Mesendoderm (in vitro differentiated cells): ENCODE measurements around the gene BTBD8.

Source experiments
- DNase-seq: peaks from one replicate; pipeline ENCODE4 v3.0.0; 2013
- H2AK5ac ChIP-seq: 2 replicates; pipeline ENCODE4 v1.6.1; 2013; ENCODE audit warnings: low read length, inconsistent platforms
- H2BK120ac ChIP-seq: 2 replicates; pipeline ENCODE4 v1.6.1; 2013; ENCODE audit warnings: low read depth, mild to moderate bottlenecking, low read length, moderate library complexity, mixed read lengths
- H2BK15ac ChIP-seq: replicated peaks from 2 replicates; pipeline ENCODE4 v1.6.1; 2013; ENCODE audit warnings: low read depth, mild to moderate bottlenecking, moderate library complexity
- H2BK5ac ChIP-seq: 2 replicates; pipeline ENCODE4 v1.6.1; 2013; ENCODE audit warnings: low read length, inconsistent platforms
- H3K18ac ChIP-seq: 2 replicates; pipeline ENCODE4 v1.6.1; 2013; ENCODE audit warnings: mild to moderate bottlenecking, low read length, mixed read lengths
- H3K23ac ChIP-seq: one replicate; pipeline ENCODE4 v1.6.1; 2013; ENCODE audit warnings: low read length
- H3K27ac ChIP-seq: 2 replicates; pipeline ENCODE4 v1.5.1; 2013; ENCODE audit warnings: low read depth, mild to moderate bottlenecking, inconsistent platforms, low read length, moderate library complexity
- H3K27me3 ChIP-seq: 2 replicates; pipeline ENCODE4 v1.6.1; 2013; ENCODE audit warnings: low read length, control low read depth, mild to moderate bottlenecking, inconsistent platforms; ENCODE audit not compliant: insufficient read depth, poor library complexity
- H3K36me3 ChIP-seq: 2 replicates; pipeline ENCODE4 v1.6.1; 2013; ENCODE audit warnings: low read length, inconsistent platforms; ENCODE audit not compliant: control insufficient read depth, insufficient read depth
- H3K4ac ChIP-seq: one replicate; pipeline ENCODE4 v1.6.1; 2013; ENCODE audit warnings: low read depth, mild to moderate bottlenecking, low read length, moderate library complexity
- H3K4me1 ChIP-seq: 2 replicates; pipeline ENCODE4 v1.6.1; 2013; ENCODE audit warnings: low read depth, low read length, inconsistent platforms; ENCODE audit not compliant: control insufficient read depth
- H3K4me2 ChIP-seq: 2 replicates; pipeline ENCODE4 v1.6.1; 2013; ENCODE audit warnings: low read length
- H3K4me3 ChIP-seq: 2 replicates; pipeline ENCODE4 v1.5.1; 2013; ENCODE audit warnings: mild to moderate bottlenecking, low read length
- H3K56ac ChIP-seq: one replicate; pipeline ENCODE4 v1.6.1; 2013; ENCODE audit warnings: low read length
- H3K79me1 ChIP-seq: 2 replicates; pipeline ENCODE4 v1.6.1; 2013; ENCODE audit warnings: low read length, inconsistent platforms
- H3K79me2 ChIP-seq: 2 replicates; pipeline ENCODE4 v1.6.1; 2013; ENCODE audit warnings: mild to moderate bottlenecking, low read length; ENCODE audit not compliant: control insufficient read depth, insufficient read depth
- H3K9ac ChIP-seq: 2 replicates; pipeline ENCODE4 v1.6.1; 2013; ENCODE audit warnings: low read length, inconsistent platforms
- H4K5ac ChIP-seq: one replicate; pipeline ENCODE4 v1.6.1; 2013; ENCODE audit warnings: low read length
- H4K8ac ChIP-seq: one replicate; pipeline ENCODE4 v1.6.1; 2013; ENCODE audit warnings: low read depth, mild to moderate bottlenecking, control low read depth, low read length, moderate library complexity
- WGBS: extraction: QIAGEN DNeasy Blood & Tissue Kit; methylation state at CpG from one replicate; pipeline ENCODE4 v1.1.7; 2013; ENCODE audit warnings: low lambda C conversion rate, missing lambda C conversion rate; ENCODE audit not compliant: insufficient coverage; ENCODE audit errors: extremely low coverage; 5-methylcytosine and 5-hydroxymethylcytosine counted together

BTBD8 gene

DNA sequence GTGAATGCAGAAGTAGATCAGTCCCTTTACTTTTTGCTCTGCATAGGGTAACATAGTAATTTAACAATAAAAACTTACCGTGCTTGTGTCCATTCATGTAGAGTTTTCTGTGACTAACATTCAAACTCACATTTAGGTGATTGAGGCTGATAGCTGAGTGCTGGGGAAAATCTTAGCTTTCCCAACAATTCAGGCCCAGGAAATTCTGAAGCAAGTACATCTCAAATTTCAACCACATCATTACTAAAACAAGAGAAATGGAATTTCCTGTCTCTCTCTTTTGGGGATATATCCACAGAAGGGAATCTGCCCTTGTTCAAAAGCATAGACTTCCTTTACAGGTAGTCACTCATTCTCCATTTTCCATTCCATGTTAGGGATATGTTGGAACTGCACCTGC is 104.5 kb downstream of the BTBD8 start:
- no peak overlapping the region for H3K4me2 ChIP-seq
- H2AK5ac ChIP-seq = no peak overlapping the region
- no peak overlapping the region for H3K23ac ChIP-seq
- H4K5ac ChIP-seq = no peak overlapping the region
- H2BK120ac ChIP-seq = no peak overlapping the region
- H3K18ac ChIP-seq = no peak overlapping the region
- no peak overlapping the region for H2BK15ac ChIP-seq
- H3K36me3 ChIP-seq = no peaks in the 10 kb centered on the region
- H3K79me1 ChIP-seq = no peaks in the 10 kb centered on the region
- H3K4ac ChIP-seq = no peak overlapping the region
- H3K9ac ChIP-seq = no peak overlapping the region
- H3K27me3 ChIP-seq = no peaks in the 10 kb centered on the region
- no peak overlapping the region for H2BK5ac ChIP-seq
- no peak overlapping the region for H3K4me3 ChIP-seq
- H4K8ac ChIP-seq = no peak overlapping the region
- no peak overlapping the region for H3K56ac ChIP-seq
- no peaks in the 10 kb centered on the region for H3K79me2 ChIP-seq
- WGBS = no CpG with 5 or more reads among the region's 1 CpG
- DNase-seq = no peak
- no peak overlapping the region for H3K27ac ChIP-seq
- H3K4me1 ChIP-seq = no peaks in the 10 kb centered on the region

DNA sequence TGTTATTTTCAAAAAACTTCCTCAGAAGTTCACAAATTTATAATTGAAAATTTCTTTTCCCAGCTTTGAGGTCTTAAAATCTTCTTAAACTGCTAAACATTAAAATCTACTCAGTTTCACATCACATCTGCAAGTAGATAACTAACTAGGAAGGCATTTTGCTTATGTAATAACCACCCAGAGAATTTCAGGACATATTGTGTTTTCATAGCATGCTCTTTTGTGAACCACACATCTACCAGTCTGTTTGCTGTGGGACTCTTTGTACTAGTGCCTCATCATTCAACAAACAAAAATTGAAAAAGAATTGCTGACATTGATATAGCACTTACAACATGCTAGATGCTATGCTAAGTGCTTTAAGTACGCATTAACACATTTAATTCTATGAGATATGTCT is 105.9 kb downstream of the BTBD8 start:
- H3K18ac ChIP-seq = no peak overlapping the region
- no CpG with 5 or more reads among the region's 1 CpG for WGBS

DNA sequence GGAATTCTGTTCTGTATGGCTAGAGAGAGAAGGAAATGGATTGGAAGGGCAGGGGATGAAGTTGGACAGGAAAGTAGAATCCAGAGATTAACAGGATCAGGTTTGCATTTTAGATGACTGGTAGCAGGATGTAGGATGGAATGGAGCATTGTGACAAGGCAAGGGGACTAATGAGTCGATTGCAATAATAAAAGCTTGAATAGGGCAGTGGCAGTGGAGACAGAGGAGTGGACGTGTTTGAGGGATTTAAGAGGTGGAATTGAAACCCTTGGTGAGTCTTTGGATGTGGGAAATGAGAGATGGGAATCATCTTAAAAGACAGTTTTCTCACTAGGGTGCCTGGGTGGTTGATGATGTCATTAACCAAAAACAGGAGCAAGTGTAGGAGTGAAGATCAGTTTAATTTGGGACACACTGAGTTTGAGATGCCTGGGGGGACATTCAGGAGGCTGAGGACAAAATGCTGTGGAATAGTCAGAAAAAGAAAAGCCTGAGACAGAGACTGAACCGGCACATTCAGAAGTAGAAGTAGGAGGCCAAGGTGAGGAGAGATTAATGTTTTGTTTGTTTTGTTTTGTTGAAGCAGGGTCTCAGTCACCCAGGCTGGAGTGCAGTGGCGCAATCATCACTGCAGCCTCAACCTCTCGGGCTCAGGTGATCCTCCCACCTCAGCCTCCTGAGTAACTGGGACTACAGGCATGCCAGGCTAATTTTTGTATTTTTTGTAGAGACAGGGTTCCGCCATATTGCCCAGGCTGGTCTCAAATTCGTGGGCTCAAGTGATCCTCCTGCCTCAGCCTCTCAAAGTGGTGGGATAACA is 108.5 kb downstream of the BTBD8 start:
- no peak for DNase-seq
- Histone ChIP-seq H3K4me2 (no peak overlapping the region), H3K27ac (no peak overlapping the region), H3K27me3 (no peaks in the 10 kb centered on the region), H4K5ac (no peak overlapping the region), H2BK15ac (no peak overlapping the region), H2BK120ac (no peak overlapping the region), H3K79me2 (no peaks in the 10 kb centered on the region), H3K4ac (no peak overlapping the region), H3K56ac (no peak overlapping the region), H3K36me3 (no peaks in the 10 kb centered on the region), H4K8ac (no peak overlapping the region), H3K4me3 (no peak overlapping the region), H2BK5ac (no peak overlapping the region), H3K79me1 (no peaks in the 10 kb centered on the region), H3K23ac (no peak overlapping the region), H2AK5ac (no peak overlapping the region), H3K4me1 (no peaks in the 10 kb centered on the region), H3K9ac (no peak overlapping the region), H3K18ac (no peak overlapping the region)
- WGBS = no CpG with 5 or more reads among the region's 7 CpGs

More for the DNA sequence above, 105.9 kb downstream of the BTBD8 start:
- no peak overlapping the region for H3K4ac ChIP-seq
- no peak overlapping the region for H2BK5ac ChIP-seq
- no peak overlapping the region for H3K9ac ChIP-seq
- no peak overlapping the region for H3K4me3 ChIP-seq
- no peak for DNase-seq
- H2BK15ac ChIP-seq = no peak overlapping the region
- H2BK120ac ChIP-seq = no peak overlapping the region
- H3K27me3 ChIP-seq = no peaks in the 10 kb centered on the region
- H4K8ac ChIP-seq = no peak overlapping the region
- no peak overlapping the region for H3K4me2 ChIP-seq
- H3K79me1 ChIP-seq = no peaks in the 10 kb centered on the region
- no peaks in the 10 kb centered on the region for H3K36me3 ChIP-seq
- no peaks in the 10 kb centered on the region for H3K79me2 ChIP-seq
- H3K23ac ChIP-seq = no peak overlapping the region
- no peak overlapping the region for H3K56ac ChIP-seq
- no peak overlapping the region for H4K5ac ChIP-seq
- H3K27ac ChIP-seq = no peak overlapping the region
- H3K4me1 ChIP-seq = no peaks in the 10 kb centered on the region
- no peak overlapping the region for H2AK5ac ChIP-seq

DNA sequence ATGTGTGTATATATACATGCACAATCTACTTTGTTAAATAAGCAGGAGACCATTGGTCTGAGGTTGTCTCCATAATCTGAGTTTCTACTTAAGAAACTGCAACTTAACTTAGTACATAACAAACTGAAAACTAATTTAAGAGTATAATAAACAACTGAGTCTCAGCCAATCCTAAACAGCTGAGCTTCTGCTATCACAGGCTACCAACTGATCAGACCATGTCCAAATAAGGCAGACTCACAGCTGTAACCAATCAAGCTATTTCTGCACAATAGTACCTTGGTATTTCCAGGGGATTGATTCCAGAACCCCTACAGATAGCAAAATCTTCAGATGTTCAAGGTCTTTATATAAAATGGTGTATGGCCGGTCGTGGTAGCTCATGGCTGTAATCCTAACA is 111.6 kb downstream of the BTBD8 start:
- Histone ChIP-seq H3K4me1 (no peaks in the 10 kb centered on the region), H2AK5ac (no peak overlapping the region), H3K36me3 (no peaks in the 10 kb centered on the region), H3K27me3 (no peaks in the 10 kb centered on the region), H3K79me2 (no peaks in the 10 kb centered on the region), H3K4me3 (no peak overlapping the region), H4K8ac (no peak overlapping the region), H4K5ac (no peak overlapping the region), H3K4me2 (no peak overlapping the region), H3K56ac (no peak overlapping the region), H3K18ac (no peak overlapping the region), H3K9ac (no peak overlapping the region), H3K4ac (no peak overlapping the region), H2BK120ac (no peak overlapping the region), H3K23ac (no peak overlapping the region), H3K27ac (no peak overlapping the region), H2BK15ac (no peak overlapping the region), H3K79me1 (no peaks in the 10 kb centered on the region), H2BK5ac (no peak overlapping the region)
- WGBS = no CpG with 5 or more reads among the region's 2 CpGs
- DNase-seq = no peak

DNA sequence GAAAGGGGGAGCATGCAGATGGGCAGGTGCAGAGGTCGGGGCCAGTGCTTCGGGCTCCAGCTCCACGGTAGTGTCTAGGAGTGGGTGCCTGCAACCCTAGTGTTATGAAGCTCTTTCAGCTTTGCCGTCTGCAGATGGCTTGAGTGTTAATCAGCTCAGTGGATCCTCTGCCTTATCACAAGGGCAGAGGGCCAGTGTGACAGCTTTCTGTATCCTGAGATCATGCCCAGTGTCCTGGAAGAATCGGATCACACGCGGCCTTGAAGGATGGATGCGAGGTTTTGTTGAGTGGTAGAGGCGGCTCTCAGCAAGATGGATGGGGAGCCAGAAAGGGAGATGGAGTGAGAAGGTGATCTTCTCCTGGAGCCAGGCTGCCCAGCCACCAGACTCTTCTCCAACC is 112.1 kb downstream of the BTBD8 start:
- Histone ChIP-seq H3K79me2 (no peaks in the 10 kb centered on the region), H3K4me1 (no peaks in the 10 kb centered on the region), H3K27me3 (no peaks in the 10 kb centered on the region), H3K18ac (no peak overlapping the region), H3K56ac (no peak overlapping the region), H3K27ac (no peak overlapping the region), H4K8ac (no peak overlapping the region), H3K4ac (no peak overlapping the region), H2AK5ac (no peak overlapping the region), H4K5ac (no peak overlapping the region), H3K9ac (no peak overlapping the region), H2BK5ac (no peak overlapping the region), H2BK15ac (no peak overlapping the region), H3K23ac (no peak overlapping the region), H3K4me3 (no peak overlapping the region), H2BK120ac (no peak overlapping the region), H3K4me2 (no peak overlapping the region), H3K79me1 (no peaks in the 10 kb centered on the region), H3K36me3 (no peaks in the 10 kb centered on the region)
- no peak for DNase-seq
- WGBS = no CpG with 5 or more reads among the region's 9 CpGs

DNA sequence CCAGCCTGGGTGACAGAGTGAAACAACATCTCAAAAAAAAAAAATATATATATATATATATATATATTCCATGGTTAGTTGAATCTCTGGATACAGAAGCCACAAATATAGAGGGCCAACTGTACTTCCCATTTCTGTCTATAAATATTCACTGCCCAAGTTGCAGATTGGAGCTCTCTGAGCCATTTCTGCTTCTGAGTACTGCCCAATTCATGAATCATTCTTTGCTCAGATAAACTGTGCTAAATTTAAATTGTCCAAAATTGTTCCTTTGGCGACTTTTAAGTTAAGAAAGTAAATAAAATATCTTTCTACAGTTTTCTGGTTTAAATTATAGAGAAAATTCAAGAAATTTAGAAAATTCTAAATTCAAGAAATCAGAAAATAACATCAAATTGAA is 114.4 kb downstream of the BTBD8 start:
- Histone ChIP-seq H3K9ac (no peak overlapping the region), H3K4ac (no peak overlapping the region), H3K56ac (no peak overlapping the region), H3K18ac (no peak overlapping the region), H3K4me1 (no peaks in the 10 kb centered on the region), H3K4me2 (no peak overlapping the region), H3K4me3 (no peak overlapping the region), H2BK120ac (no peak overlapping the region), H3K27me3 (no peaks in the 10 kb centered on the region), H2BK15ac (no peak overlapping the region), H4K8ac (no peak overlapping the region), H3K79me2 (no peaks in the 10 kb centered on the region), H3K27ac (no peak overlapping the region), H3K23ac (no peak overlapping the region), H3K79me1 (no peaks in the 10 kb centered on the region), H2BK5ac (no peak overlapping the region), H2AK5ac (no peak overlapping the region), H3K36me3 (no peaks in the 10 kb centered on the region), H4K5ac (no peak overlapping the region)
- DNase-seq = no peak
- no CpG with 5 or more reads among the region's 1 CpG for WGBS
